PC-9 (cell line): ENCODE measurements around the gene HIVEP2. TPM values are rescaled to one million over a fixed set of nuclear protein-coding genes. Genes with fewer than 3 reads are reported as not detected.

Experiments
- BruUV-seq: library from RNA; stranded (reverse); fragments of 400-500 nt; replicated peaks from 2 replicates; lab custom pipeline; 2021; lab: Mats Ljungman, UMichigan
- CTCF ChIA-PET: fragments of 300-600 bp; sonication (Branson Sonifier 250); formaldehyde crosslinking; loops from one replicate; lab custom pipeline; 2022; ENCODE audit warnings: antibody characterized with exemption; lab: Charles Lee
- POLR2A ChIA-PET: fragments of 300-600 bp; sonication (Branson Sonifier 250); formaldehyde crosslinking; loops from one replicate; lab custom pipeline; 2022; ENCODE audit warnings: antibody characterized with exemption; ENCODE audit not compliant: unreplicated experiment; lab: Charles Lee
- DNase-seq, 2 experiments: peaks; one replicate each; pipeline versions ENCODE4 v3.0.0 to v3.0.0-alpha.2; 2015 to 2022; ENCODE audit warnings: mixed read lengths in 1 of 2
- H2AFZ ChIP-seq: fragments of 200-600 bp; sonication (generic); 2 replicates; pipeline ENCODE4 v1.8.1; 2017; ENCODE audit warnings: antibody characterized with exemption
- H3F3A ChIP-seq: fragments of 200-600 bp; sonication (generic); 2 replicates; pipeline ENCODE4 v1.8.1; 2017; ENCODE audit warnings: antibody characterized with exemption, mild to moderate bottlenecking, low read depth; ENCODE audit not compliant: insufficient read depth
- H3K27ac ChIP-seq: fragments of 200-600 bp; sonication (generic); 2 replicates; pipeline ENCODE4 v1.6.1; 2016; ENCODE audit warnings: mixed run types
- H3K27me3 ChIP-seq: fragments of 200-600 bp; sonication (generic); 2 replicates; pipeline ENCODE4 v1.6.1; 2016; ENCODE audit warnings: low read depth, mixed run types; ENCODE audit not compliant: insufficient read depth
- H3K36me3 ChIP-seq: fragments of 200-600 bp; sonication (generic); 2 replicates; pipeline ENCODE4 v1.6.1; 2016; ENCODE audit warnings: low read depth, mixed run types
- H3K4me1 ChIP-seq: fragments of 200-600 bp; sonication (generic); replicated peaks from 2 replicates; pipeline ENCODE4 v1.6.1; 2016; ENCODE audit warnings: mixed run types; ENCODE audit not compliant: insufficient read depth
- H3K4me2 ChIP-seq: fragments of 200-600 bp; sonication (generic); 2 replicates; pipeline ENCODE4 v1.6.1; 2017; ENCODE audit warnings: mixed run types
- H3K4me3 ChIP-seq: fragments of 200-600 bp; sonication (generic); 2 replicates; pipeline ENCODE4 v1.6.1; 2016; ENCODE audit warnings: mixed run types
- H3K79me2 ChIP-seq: fragments of 200-600 bp; sonication (generic); 2 replicates; pipeline ENCODE4 v1.6.1; 2017; ENCODE audit warnings: low read depth, mixed run types
- H3K9me2 ChIP-seq: fragments of 200-600 bp; sonication (generic); 2 replicates; pipeline ENCODE4 v1.8.1; 2017; ENCODE audit warnings: mild to moderate bottlenecking; ENCODE audit not compliant: insufficient read depth
- H3K9me3 ChIP-seq: fragments of 200-600 bp; sonication (generic); 2 replicates; pipeline ENCODE4 v1.8.1; 2016; ENCODE audit warnings: low read depth; ENCODE audit not compliant: insufficient read depth
- H4K20me1 ChIP-seq: fragments of 200-600 bp; sonication (generic); 2 replicates; pipeline ENCODE4 v1.8.1; 2017; ENCODE audit not compliant: insufficient read depth
- EZH2 ChIP-seq: fragments of 200-600 bp; sonication (generic); IDR thresholded peaks from 2 replicates; pipeline ENCODE4 v1.8.0; 2017; ENCODE audit warnings: antibody characterized with exemption, low read depth
- intact Hi-C: fragments of 100-400 bp; cut with micrococcal nuclease; formaldehyde crosslinking; loops from one replicate; pipeline ENCODE4 v1.10.0; 2022; ENCODE audit not compliant: unreplicated experiment
- total RNA-seq: library from RNA; stranded (reverse); gene quantifications from 2 replicates; pipeline ENCODE4 v1.2.3, GENCODE V29; 2021
- TF ChIP-seq, protein P1 (sequence below): fragments of 200-600 bp; sonication (generic); conservative IDR thresholded peaks from 2 replicates; pipeline ENCODE4 v1.6.1; 2017; ENCODE audit warnings: mixed run types, antibody characterized with exemption, mild to moderate bottlenecking, moderate library complexity

Gene HIVEP2
- total RNA-seq, 1 experiment from 2014 or later: 10.3 TPM

DNA sequence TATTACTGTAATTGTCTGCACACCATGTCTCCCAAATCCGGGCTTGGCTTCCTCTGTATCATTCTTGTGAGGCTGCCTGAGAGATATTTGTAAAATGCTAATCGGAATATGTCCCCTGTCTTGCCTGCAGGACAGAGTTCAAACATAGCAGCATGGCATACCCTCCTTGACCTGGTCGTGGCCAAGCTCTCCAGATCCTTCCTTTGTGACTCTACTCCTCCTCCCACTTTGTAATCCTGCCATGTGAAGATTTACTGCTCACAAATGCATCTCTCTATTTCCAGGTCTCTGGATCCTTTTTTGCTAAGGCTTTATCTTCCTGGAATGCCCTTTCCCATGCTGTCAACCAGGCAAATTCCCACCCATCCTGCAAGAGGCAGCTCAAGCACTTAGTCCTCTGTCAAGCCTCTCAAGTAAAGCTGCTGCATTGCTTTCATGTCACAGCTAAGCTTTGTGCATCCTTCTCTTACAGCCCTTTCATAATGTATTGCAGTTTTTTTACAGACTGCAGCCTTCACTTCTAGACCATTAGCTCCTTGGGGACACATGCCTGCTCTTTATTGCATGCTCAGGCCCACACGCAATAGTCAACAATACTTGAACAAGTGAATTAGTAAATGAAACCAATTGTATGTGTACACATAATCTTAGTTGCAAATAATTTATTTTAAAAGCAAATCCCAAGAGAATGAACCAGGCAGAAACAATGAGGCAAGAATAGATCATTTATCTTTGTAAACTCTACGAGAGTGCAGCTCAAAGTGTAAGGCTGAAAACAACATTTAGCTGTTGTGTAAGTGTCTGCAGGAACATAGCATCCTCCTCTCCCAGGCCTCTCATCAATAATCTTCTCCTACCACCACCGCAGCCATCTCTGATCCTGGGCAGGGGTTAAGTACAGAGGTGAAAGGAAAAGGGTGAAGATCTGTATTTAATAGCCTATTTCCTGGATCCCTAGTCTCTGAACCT, 45.8 kb downstream of the HIVEP2 start:
- H3K79me2 ChIP-seq: peaks cover 26% of the 10 kb centered on the region
- ChIA-PET POLR2A (interaction anchor here (0.6 kb wide), 1 partner anchor 1204 kb away, joined by 8 read pairs; no protein-coding TSS in a partner anchor), CTCF (no interaction called here)
- H3K36me3 ChIP-seq: no peaks in the 10 kb centered on the region; the same call in 1 of the 2 replicates
- 0 out of 2 replicates have a peak, but pooled peaks cover 3% of the 10 kb centered on the region for H3K9me3 ChIP-seq
- intact Hi-C loops: no loop called here
- H3K4me1 ChIP-seq: peaks cover 30% of the 10 kb centered on the region
- BruUV-seq: no TSS peak
- H3K27ac ChIP-seq: no peak overlapping the region
- no peak for DNase-seq
- H3K27me3 ChIP-seq: no peaks in the 10 kb centered on the region
- H3K9me2 ChIP-seq: no peaks in the 10 kb centered on the region
- no peak overlapping the region for H3K4me3 ChIP-seq
- no peak overlapping the region for H2AFZ ChIP-seq
- H3K4me2 ChIP-seq: no peak overlapping the region
- H4K20me1 ChIP-seq: no peaks in the 10 kb centered on the region
- TF ChIP-seq, protein P1, sequence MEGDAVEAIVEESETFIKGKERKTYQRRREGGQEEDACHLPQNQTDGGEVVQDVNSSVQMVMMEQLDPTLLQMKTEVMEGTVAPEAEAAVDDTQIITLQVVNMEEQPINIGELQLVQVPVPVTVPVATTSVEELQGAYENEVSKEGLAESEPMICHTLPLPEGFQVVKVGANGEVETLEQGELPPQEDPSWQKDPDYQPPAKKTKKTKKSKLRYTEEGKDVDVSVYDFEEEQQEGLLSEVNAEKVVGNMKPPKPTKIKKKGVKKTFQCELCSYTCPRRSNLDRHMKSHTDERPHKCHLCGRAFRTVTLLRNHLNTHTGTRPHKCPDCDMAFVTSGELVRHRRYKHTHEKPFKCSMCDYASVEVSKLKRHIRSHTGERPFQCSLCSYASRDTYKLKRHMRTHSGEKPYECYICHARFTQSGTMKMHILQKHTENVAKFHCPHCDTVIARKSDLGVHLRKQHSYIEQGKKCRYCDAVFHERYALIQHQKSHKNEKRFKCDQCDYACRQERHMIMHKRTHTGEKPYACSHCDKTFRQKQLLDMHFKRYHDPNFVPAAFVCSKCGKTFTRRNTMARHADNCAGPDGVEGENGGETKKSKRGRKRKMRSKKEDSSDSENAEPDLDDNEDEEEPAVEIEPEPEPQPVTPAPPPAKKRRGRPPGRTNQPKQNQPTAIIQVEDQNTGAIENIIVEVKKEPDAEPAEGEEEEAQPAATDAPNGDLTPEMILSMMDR: no peak
- TF ChIP-seq EZH2: no peak
- peaks cover 11% of the 10 kb centered on the region; the same call in 1 of the 2 replicates for H3F3A ChIP-seq

DNA sequence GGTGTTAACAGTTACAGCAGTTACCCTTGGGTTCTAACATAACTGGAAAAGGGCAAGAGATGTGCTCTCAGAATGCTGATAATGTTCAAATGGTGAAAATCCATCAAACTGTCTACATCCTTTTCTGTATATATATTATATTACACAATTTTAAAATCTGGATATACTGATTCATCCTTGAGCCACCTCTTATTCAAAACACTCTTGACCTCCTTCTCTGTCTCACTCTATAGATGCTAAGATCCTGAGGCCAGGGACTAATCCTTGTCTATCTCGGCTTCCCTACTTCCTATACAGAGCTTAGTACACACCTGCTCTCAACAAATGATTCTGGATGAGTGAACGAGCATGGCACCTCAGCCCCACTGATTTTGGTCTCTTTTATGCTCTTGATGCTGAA, 47.3 kb downstream of the HIVEP2 start:
- Histone ChIP-seq H3K27me3 (no peaks in the 10 kb centered on the region), H3K9me3 (0 out of 2 replicates have a peak, but pooled peaks cover 3% of the 10 kb centered on the region), H4K20me1 (no peaks in the 10 kb centered on the region), H3K4me1 (peaks cover 30% of the 10 kb centered on the region), H3K4me2 (no peak overlapping the region), H3K27ac (no peak overlapping the region), H3F3A (0 out of 2 replicates have a peak, but pooled peaks cover 1% of the 10 kb centered on the region), H3K36me3 (no peaks in the 10 kb centered on the region; the same call in 1 of the 2 replicates), H3K4me3 (no peak overlapping the region), H3K9me2 (no peaks in the 10 kb centered on the region), H3K79me2 (peaks cover 26% of the 10 kb centered on the region), H2AFZ (no peak overlapping the region)
- POLR2A ChIA-PET: no interaction called here
- no TSS peak for BruUV-seq
- intact Hi-C loops: no loop called here
- no peak for DNase-seq
- TF ChIP-seq, protein P1: no peak
- no peak for TF ChIP-seq EZH2
- CTCF ChIA-PET: no interaction called here

DNA sequence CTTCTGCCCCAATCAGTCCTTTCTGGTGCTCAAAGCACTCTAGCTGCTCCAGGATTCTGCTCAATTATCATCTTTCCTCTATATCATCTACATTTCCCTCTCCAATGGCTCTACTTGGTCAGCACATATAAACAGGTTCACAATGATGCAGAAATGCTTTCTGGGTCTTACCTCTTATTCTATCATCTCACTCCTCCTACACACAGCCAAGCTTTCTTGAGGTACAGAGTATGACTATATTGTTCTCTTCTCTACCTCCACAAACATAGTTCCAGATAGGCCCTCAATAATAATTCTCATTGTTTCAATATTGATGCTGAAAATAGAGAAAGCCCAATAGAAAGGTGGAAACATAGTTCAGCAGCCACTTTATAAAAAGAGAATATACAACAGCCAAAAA, 48.2 kb downstream of the HIVEP2 start:
- BruUV-seq: no TSS peak
- H3K9me2 ChIP-seq: no peaks in the 10 kb centered on the region
- H3K27me3 ChIP-seq: no peaks in the 10 kb centered on the region
- H3K9me3 ChIP-seq: 0 out of 2 replicates have a peak, but pooled peaks cover 3% of the 10 kb centered on the region
- no peak for DNase-seq
- no peak overlapping the region for H3K4me3 ChIP-seq
- intact Hi-C loops: no loop called here
- ChIA-PET POLR2A (no interaction called here), CTCF (no interaction called here)
- no peak overlapping the region for H3K4me2 ChIP-seq
- H3K27ac ChIP-seq: no peak overlapping the region
- H2AFZ ChIP-seq: no peak overlapping the region
- H3K79me2 ChIP-seq: peaks cover 28% of the 10 kb centered on the region
- H3K4me1 ChIP-seq: peaks cover 30% of the 10 kb centered on the region
- H3F3A ChIP-seq: 0 out of 2 replicates have a peak, but pooled peaks cover 2% of the 10 kb centered on the region
- no peaks in the 10 kb centered on the region; the same call in 1 of the 2 replicates for H3K36me3 ChIP-seq
- no peaks in the 10 kb centered on the region for H4K20me1 ChIP-seq
- no peak for TF ChIP-seq EZH2
- TF ChIP-seq, protein P1: no peak
